ENCODE results near the gene AAMDC. TPM values are rescaled to one million over a fixed set of nuclear protein-coding genes. Genes with fewer than 3 reads are reported as not detected.
"Not testable (repeated sequence)": the region's sequence is repeated elsewhere in the genome, so short reads cannot be mapped to it uniquely, and the experiment has no call there.

The AAMDC gene
- total RNA-seq, 4 donors from 2014 or later = 23.3 to 67.7 (median 26.5) TPM

GRCh38 chr11:77871855-77872254, 50.9 kb downstream of the AAMDC start:
- no peak overlapping the region for H3K4me3 ChIP-seq (ENCODE audit: low read depth, poor library complexity, severe bottlenecking)
- intact Hi-C loops (cut with DNase I; ENCODE audit: low total_unique reads) = no loop called here
- WGBS, 2 donors = 96 to 98% methylated on average over 3 of the region's 3 CpGs
- no peak for TF ChIP-seq POLR2A (IDR thresholded peaks at IDR 0.05)
- TF ChIP-seq CTCF (IDR thresholded peaks at IDR 0.05) = no peak
- no peak for DNase-seq (ENCODE audit: low spot score in 2 of 2)

- DNase-seq (ENCODE audit: low spot score in 2 of 2) = no peak
- H3K4me3 ChIP-seq (ENCODE audit: low read depth, poor library complexity, severe bottlenecking) = no peak overlapping the region
- intact Hi-C loops (cut with DNase I; ENCODE audit: low total_unique reads) = no loop called here
- 81 to 85% methylated on average over 1 of the region's 1 CpG for WGBS, 2 donors
- TF ChIP-seq CTCF (IDR thresholded peaks at IDR 0.05) = no peak
- no peak for TF ChIP-seq POLR2A (IDR thresholded peaks at IDR 0.05)
These were observed 52.4 kb downstream of the AAMDC start for GRCh38 chr11:77873345-77873744.

- H3K4me3 ChIP-seq (ENCODE audit: low read depth, poor library complexity, severe bottlenecking) = no peak overlapping the region
- intact Hi-C loops (cut with DNase I; ENCODE audit: low total_unique reads) = no loop called here
- TF ChIP-seq CTCF (IDR thresholded peaks at IDR 0.05) (no peak), POLR2A (IDR thresholded peaks at IDR 0.05) (no peak)
- 94 to 98% methylated on average over 3 of the region's 3 CpGs for WGBS, 2 donors
- no peak for DNase-seq (ENCODE audit: low spot score in 2 of 2)
These were observed 53.3 kb downstream of the AAMDC start for GRCh38 chr11:77874206-77874605.

- TF ChIP-seq POLR2A (IDR thresholded peaks at IDR 0.05) (no peak), CTCF (IDR thresholded peaks at IDR 0.05) (no peak)
- DNase-seq (ENCODE audit: low spot score in 2 of 2) = no peak
- 71 to 85% methylated on average over 3 of the region's 3 CpGs for WGBS, 2 donors
- H3K4me3 ChIP-seq (ENCODE audit: low read depth, poor library complexity, severe bottlenecking) = no peak overlapping the region
- intact Hi-C loops (cut with DNase I; ENCODE audit: low total_unique reads) = no loop called here
These were observed 55.1 kb downstream of the AAMDC start for GRCh38 chr11:77876045-77876444.

- intact Hi-C loops (cut with DNase I; ENCODE audit: low total_unique reads); DNase-seq (ENCODE audit: low spot score in 2 of 2); H3K4me3 ChIP-seq (ENCODE audit: low read depth, poor library complexity, severe bottlenecking): not testable (repeated sequence)
- 42 to 44% methylated on average over 4 of the region's 4 CpGs for WGBS, 2 donors
These were observed 57.3 kb downstream of the AAMDC start for GRCh38 chr11:77878247-77878646.

- no peak for DNase-seq (ENCODE audit: low spot score in 2 of 2)
- TF ChIP-seq CTCF (IDR thresholded peaks at IDR 0.05) = no peak
- no peak for TF ChIP-seq POLR2A (IDR thresholded peaks at IDR 0.05)
- WGBS, 2 donors = 77 to 81% methylated on average over 3 of the region's 3 CpGs
- H3K4me3 ChIP-seq (ENCODE audit: low read depth, poor library complexity, severe bottlenecking) = no peak overlapping the region
- intact Hi-C loops (cut with DNase I; ENCODE audit: low total_unique reads) = no loop called here
These were observed 58.3 kb downstream of the AAMDC start for GRCh38 chr11:77879218-77879617.
